ENCODE data around the gene WDR41.
"Not testable (repeated sequence)": the region's sequence is repeated elsewhere in the genome, so short reads cannot be mapped to it uniquely, and the experiment has no call there.

Gene WDR41

GRCh38 chr5:77400645-77401044 is 91.5 kb downstream of the WDR41 start:
- no peak for DNase-seq

GRCh38 chr5:77398896-77399295 is 93.2 kb downstream of the WDR41 start:
- DNase-seq = no peak

GRCh38 chr5:77398458-77398857 is 93.7 kb downstream of the WDR41 start:
- no peak for DNase-seq

GRCh38 chr5:77397686-77398292 is 94.3 kb downstream of the WDR41 start:
- no peak for DNase-seq

GRCh38 chr5:77396017-77396416 is 96.1 kb downstream of the WDR41 start:
- peak; percentile 9 for DNase-seq

GRCh38 chr5:77394064-77394715 is 97.9 kb downstream of the WDR41 start:
- no peak for DNase-seq

GRCh38 chr5:77391240-77391765 is 100.8 kb downstream of the WDR41 start:
- DNase-seq = no peak

GRCh38 chr5:77390795-77391194 is 101.3 kb downstream of the WDR41 start:
- DNase-seq = no peak

GRCh38 chr5:77390221-77390620 is 101.9 kb downstream of the WDR41 start:
- DNase-seq = no peak

GRCh38 chr5:77389746-77390145 is 102.4 kb downstream of the WDR41 start:
- DNase-seq = no peak

GRCh38 chr5:77386340-77386739 is 105.8 kb downstream of the WDR41 start:
- not testable (repeated sequence) for DNase-seq

GRCh38 chr5:77383336-77383735 is 108.8 kb downstream of the WDR41 start:
- DNase-seq = not testable (repeated sequence)
